Mucosa of descending colon (tissue), 3 donors: ENCODE measurements around the gene ARMH3. TPM values are rescaled to one million over a fixed set of nuclear protein-coding genes. Genes with fewer than 3 reads are reported as not detected.

ENCODE experiments used
- ATAC-seq: fragments of 200-7000 bp; cut with Tn5 transposase; one replicate; pipeline ENCODE4 v1.9.1; 2020; ENCODE audit warnings: mild to moderate bottlenecking, moderate library complexity
- DNase-seq, 3 donors: peaks; one replicate each; pipeline ENCODE4 v3.0.0-alpha.2; 2020
- H3K36me3 ChIP-seq: fragments of 200-600 bp; one replicate; pipeline ENCODE4 v1.8.0; 2021; ENCODE audit warnings: low read depth, mild to moderate bottlenecking
- H3K4me1 ChIP-seq: fragments of 200-600 bp; one replicate; pipeline ENCODE4 v1.8.0; 2021; ENCODE audit warnings: low read depth, mild to moderate bottlenecking
- H3K4me3 ChIP-seq: fragments of 200-600 bp; one replicate; pipeline ENCODE4 v1.8.0; 2021; ENCODE audit warnings: mild to moderate bottlenecking
- H3K9me3 ChIP-seq: fragments of 200-600 bp; one replicate; pipeline ENCODE4 v1.8.0; 2021; ENCODE audit warnings: mild to moderate bottlenecking
- intact Hi-C, 2 donors: fragments of 100-400 bp; cut with DNase I in 1 of 2; cut with micrococcal nuclease in 1 of 2; formaldehyde crosslinking; loops; one replicate each; pipeline versions ENCODE4 v1.11.0 to v1.11.1; 2022; cut with DNase I, micrococcal nuclease
- total RNA-seq, 3 donors: library from RNA; stranded (reverse); fragmentation: NEBNext Ultra II Directional in 2 of 3; extraction: Animal tissue kit (Norgen Biotek cat#: 25700) in 2 of 3; gene quantifications; one replicate each; pipeline versions ENCODE4 v1.2.1 to v1.2.4, GENCODE V29; 2021 to 2023
- TF ChIP-seq, protein P1 (sequence below): fragments of 200-600 bp; IDR thresholded peaks from one replicate; pipeline ENCODE4 v1.8.0; 2022; ENCODE audit warnings: antibody characterized with exemption, mild to moderate bottlenecking
- donor health status: DM: no; HTN: no; CAD: no; lungs with moderate emphysema.
- donor health status: DM: no; HTN: no; CAD: no.
- donor health status: DM: no; HTN: yes; CAD: no.

Gene ARMH3
- total RNA-seq, 3 donors from 2014 or later, result 25.8 to 45.6 (median 28.1) TPM

DNA sequence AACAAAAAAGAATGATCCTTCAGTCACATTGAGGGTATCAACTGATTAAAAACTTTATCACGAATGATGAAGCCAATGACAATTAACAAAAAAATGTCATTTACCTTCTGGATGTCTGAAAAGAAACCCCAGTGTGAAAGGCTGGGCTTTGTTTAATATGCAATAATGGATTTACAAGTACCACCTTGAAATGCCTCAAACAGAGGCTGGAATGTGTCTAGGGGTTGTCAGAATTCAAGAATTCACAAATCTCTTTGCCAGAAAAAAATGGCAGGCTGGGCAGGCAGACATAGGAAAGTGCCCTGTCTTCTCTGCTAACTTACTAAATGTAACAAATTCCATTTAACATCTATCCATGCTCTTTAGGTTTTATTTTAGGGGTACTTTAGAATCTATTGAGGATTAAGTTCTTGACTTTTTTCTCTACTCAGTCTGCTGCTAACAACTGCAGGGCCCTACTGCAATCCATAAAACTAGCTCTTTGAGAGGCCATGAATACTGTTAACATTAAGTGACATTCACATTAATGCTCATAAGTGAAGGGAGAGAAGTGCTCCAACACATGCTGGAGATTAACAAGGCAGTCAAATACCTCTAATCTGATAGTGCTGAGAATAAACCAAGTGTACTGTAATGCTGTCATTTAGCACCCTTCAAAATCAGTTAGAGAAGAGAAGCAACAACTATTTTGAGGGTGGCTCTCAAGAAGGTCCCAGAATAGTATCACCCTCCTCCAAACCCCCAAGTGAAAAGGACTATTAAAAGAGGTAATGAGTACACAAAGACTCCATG lies 169.3 kb downstream of the ARMH3 start:
- ATAC-seq (no peak), DNase-seq (no peak)
- Histone ChIP-seq H3K4me1 (no peaks in the 10 kb centered on the region), H3K9me3 (no peaks in the 10 kb centered on the region), H3K4me3 (no peak overlapping the region), H3K36me3 (no peaks in the 10 kb centered on the region)
- intact Hi-C loops, result loop anchor here in 1 of 2 donors (10.0 kb wide), 1 partner anchor 128 kb away; no protein-coding TSS in a partner anchor
- TF ChIP-seq, protein P1, sequence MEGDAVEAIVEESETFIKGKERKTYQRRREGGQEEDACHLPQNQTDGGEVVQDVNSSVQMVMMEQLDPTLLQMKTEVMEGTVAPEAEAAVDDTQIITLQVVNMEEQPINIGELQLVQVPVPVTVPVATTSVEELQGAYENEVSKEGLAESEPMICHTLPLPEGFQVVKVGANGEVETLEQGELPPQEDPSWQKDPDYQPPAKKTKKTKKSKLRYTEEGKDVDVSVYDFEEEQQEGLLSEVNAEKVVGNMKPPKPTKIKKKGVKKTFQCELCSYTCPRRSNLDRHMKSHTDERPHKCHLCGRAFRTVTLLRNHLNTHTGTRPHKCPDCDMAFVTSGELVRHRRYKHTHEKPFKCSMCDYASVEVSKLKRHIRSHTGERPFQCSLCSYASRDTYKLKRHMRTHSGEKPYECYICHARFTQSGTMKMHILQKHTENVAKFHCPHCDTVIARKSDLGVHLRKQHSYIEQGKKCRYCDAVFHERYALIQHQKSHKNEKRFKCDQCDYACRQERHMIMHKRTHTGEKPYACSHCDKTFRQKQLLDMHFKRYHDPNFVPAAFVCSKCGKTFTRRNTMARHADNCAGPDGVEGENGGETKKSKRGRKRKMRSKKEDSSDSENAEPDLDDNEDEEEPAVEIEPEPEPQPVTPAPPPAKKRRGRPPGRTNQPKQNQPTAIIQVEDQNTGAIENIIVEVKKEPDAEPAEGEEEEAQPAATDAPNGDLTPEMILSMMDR, result no peak

DNA sequence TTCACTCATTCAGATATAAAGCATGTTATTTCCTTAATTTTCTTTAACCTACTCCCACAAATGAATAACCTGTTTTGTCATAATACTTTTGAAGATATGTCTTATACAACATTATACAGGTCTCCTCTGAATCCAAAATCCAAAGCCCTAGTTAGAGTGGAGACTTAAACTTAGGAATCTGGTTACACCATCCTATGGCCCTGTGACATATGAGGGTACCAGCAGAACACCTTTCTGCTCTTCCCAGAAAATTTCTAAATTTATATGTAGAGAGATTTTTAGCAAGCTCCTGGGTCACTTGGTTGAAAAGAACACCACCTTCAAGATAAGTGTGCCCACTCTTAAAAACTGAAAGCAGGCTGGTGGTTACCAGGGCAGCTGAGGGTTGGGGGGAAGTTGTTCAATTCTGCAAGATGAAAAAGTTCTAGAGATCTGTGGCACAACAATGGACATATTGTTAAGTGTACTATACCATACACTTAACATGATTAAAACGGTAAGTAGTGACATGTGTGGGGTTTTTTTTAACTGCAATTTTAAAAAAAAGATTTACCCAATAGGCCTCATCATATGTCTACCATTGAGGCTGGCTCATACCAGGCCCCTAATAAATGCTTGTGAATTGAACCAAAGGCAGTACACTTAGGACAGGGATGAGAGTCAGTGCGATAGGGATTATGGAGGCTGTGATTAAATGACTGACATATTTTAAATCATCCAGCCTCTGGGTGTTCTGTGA lies 174.8 kb downstream of the ARMH3 start:
- intact Hi-C loops, result loop anchor here in 1 of 2 donors (10.0 kb wide), 1 partner anchor 134 kb away; no protein-coding TSS in a partner anchor
- no peak for ATAC-seq
- no peak overlapping the region for H3K4me3 ChIP-seq

DNA sequence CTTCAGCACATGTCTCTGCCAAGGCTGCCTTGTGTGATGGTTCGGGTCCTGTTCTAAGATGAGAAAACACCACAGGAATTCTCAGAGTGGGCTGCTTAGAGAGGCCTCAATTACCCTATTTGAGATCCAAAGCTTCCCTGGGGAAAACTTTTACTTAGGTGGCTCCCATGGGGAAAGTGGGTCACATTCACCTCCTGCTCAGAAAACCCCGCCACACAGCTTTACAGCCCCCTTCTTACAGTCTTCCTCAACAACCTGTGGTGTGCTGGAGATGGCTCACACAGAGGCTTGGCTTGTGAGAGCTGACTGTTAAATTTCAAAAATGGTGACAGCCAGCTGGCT lies 175.8 kb downstream of the ARMH3 start:
- intact Hi-C loops, result loop anchor here in 1 of 2 donors (10.0 kb wide), 1 partner anchor 135 kb away; no protein-coding TSS in a partner anchor
- ATAC-seq, result no peak

More for the DNA sequence above, 174.8 kb downstream of the ARMH3 start:
- no peak for DNase-seq
- Histone ChIP-seq H3K36me3 (no peaks in the 10 kb centered on the region), H3K4me1 (no peaks in the 10 kb centered on the region), H3K9me3 (no peaks in the 10 kb centered on the region)
- TF ChIP-seq, protein P1, result no peak

DNA sequence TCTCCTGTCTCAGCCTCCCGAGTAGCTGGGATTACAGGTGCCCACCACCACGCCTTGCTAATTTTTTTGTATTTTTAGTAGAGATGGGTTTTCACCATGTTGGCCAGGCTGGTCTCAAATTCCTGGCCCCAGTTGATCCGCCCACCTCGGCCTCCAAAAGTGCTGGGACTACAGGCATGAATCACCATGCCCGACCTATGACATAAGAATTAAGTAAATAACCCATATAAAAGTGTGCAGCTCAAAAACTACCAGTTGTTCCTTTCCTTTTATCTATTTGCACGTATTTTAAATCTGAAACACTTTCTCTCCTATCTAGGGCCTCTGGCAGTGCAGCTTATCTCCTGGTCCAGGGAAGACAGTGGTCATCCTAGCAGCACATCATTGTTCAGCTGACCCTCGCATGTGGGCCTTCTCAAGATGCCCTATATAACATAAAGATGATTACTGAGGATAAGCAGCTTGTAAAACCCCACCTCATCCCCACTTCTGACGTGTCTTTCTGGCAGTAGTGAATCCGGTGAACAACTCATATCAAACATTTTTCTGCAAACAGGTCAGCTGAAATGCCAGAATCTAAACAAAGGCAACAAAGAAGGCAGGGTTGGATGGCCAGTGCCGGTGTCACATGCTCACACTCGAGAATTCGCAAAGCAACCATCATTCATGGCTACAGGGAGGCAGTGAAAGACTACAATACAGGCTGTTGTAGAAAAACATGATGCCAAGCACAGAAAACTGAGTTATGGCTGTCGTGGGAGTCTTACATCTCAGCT lies 176.3 kb downstream of the ARMH3 start:
- no peaks in the 10 kb centered on the region for H3K4me1 ChIP-seq
- ATAC-seq (no peak), DNase-seq (no peak)
- H3K9me3 ChIP-seq, result no peaks in the 10 kb centered on the region
- no peaks in the 10 kb centered on the region for H3K36me3 ChIP-seq
- intact Hi-C loops, result loop anchor here in 1 of 2 donors (10.0 kb wide), 1 partner anchor 135 kb away; no protein-coding TSS in a partner anchor
- TF ChIP-seq, protein P1, result no peak
- no peak overlapping the region for H3K4me3 ChIP-seq

More for the DNA sequence above, 175.8 kb downstream of the ARMH3 start:
- TF ChIP-seq, protein P1, result no peak
- DNase-seq, result no peak
- no peaks in the 10 kb centered on the region for H3K36me3 ChIP-seq
- H3K4me1 ChIP-seq, result no peaks in the 10 kb centered on the region
- no peak overlapping the region for H3K4me3 ChIP-seq
- H3K9me3 ChIP-seq, result no peaks in the 10 kb centered on the region

- intact Hi-C loops, result no loop called here
- Histone ChIP-seq H3K9me3 (no peaks in the 10 kb centered on the region), H3K36me3 (no peaks in the 10 kb centered on the region), H3K4me1 (no peaks in the 10 kb centered on the region), H3K4me3 (no peak overlapping the region)
- TF ChIP-seq, protein P1, result no peak
- no peak for DNase-seq
- no peak for ATAC-seq
Measured at GRCh38 chr10:101878869-101879268, 177.1 kb downstream of the ARMH3 start.
